HepG2 (cell line): Measurements from ENCODE around the gene ADI1. TPM values are rescaled to one million over a fixed set of nuclear protein-coding genes. Genes with fewer than 3 reads are reported as not detected.
A peak's percentile ranks its signal among the peaks of the same experiment; 100 is the strongest.

Source experiments
- ATAC-seq: fragments of 200-7000 bp; cut with Tn5 transposase; 3 replicates; pipeline ENCODE4 v1.9.1; 2020; ENCODE audit warnings: mild to moderate bottlenecking, moderate library complexity
- BruUV-seq: library from RNA; stranded (reverse); fragments of 400-500 nt; replicated peaks from 2 replicates; lab custom pipeline; 2021; lab: Mats Ljungman, UMichigan
- CTCF ChIA-PET: fragments of 300-600 bp; formaldehyde crosslinking; extraction: SDS; loops from one replicate; lab custom pipeline; 2021; ENCODE audit warnings: low total read pairs, inconsistent platforms, low intra/inter-chr PET ratio; lab: Yijun Ruan, JAX
- POLR2A ChIA-PET: fragments of 350-600 bp; sonication (Branson Sonifier 250); formaldehyde crosslinking; loops from one replicate; lab custom pipeline; 2020; ENCODE audit warnings: antibody characterized with exemption, inconsistent platforms; lab: Yijun Ruan, JAX
- DNase-seq: peaks from one replicate; pipeline ENCODE4 v3.0.0-alpha.2; 2015; ENCODE audit warnings: low spot score
- FAIRE-seq: peaks from 3 replicates; lab custom pipeline; 2011; peaks lifted over from hg19 to GRCh38; lab: Jason Lieb, UNC
- H2AFZ ChIP-seq: one replicate; pipeline ENCODE4 v1.6.1; 2011; ENCODE audit warnings: low read length, inconsistent platforms
- H3K27ac ChIP-seq: fragments of 300-600 bp; 3 replicates; pipeline ENCODE4 v1.8.0; 2011; ENCODE audit warnings: mixed run types, mild to moderate bottlenecking, mixed read lengths, low read length, inconsistent platforms; ENCODE audit not compliant: insufficient read depth; ENCODE audit errors: extremely low read length
- H3K27me3 ChIP-seq, 2 experiments: fragments of 200-600 bp in 1 of 2; 2 replicates in 1 of 2; 3 replicates in 1 of 2; pipeline versions ENCODE4 v1.6.0 to v1.8.0; 2011; ENCODE audit warnings: low read length in 2 of 2, mild to moderate bottlenecking in 2 of 2, moderate library complexity in 2 of 2, inconsistent platforms in 1 of 2; ENCODE audit not compliant: insufficient read depth in 2 of 2, control insufficient read depth in 1 of 2
- H3K36me3 ChIP-seq, 2 experiments: fragments of 200-600 bp in 1 of 2; replicated peaks in 1 of 2; 2 replicates in 1 of 2; 3 replicates in 1 of 2; pipeline versions ENCODE4 v1.5.1 to v1.8.0; 2011; ENCODE audit warnings: low read length in 2 of 2, inconsistent platforms in 1 of 2; ENCODE audit not compliant: insufficient read depth in 2 of 2, control insufficient read depth in 1 of 2
- H3K4me1 ChIP-seq: 2 replicates; pipeline ENCODE4 v1.5.1; 2012; ENCODE audit warnings: low read length, inconsistent platforms; ENCODE audit not compliant: insufficient read depth
- H3K4me2 ChIP-seq: 2 replicates; pipeline ENCODE4 v1.6.0; 2011; ENCODE audit warnings: low read depth, low read length, inconsistent platforms
- H3K4me3 ChIP-seq, 3 experiments: fragments of 200-600 bp in 1 of 3; sonication (generic), shearing (Covaris generic) in 1 of 3; replicated peaks in 1 of 3; 2 replicates each; pipeline ENCODE4 v1.5.1; 2011 to 2016; ENCODE audit warnings: low read length in 3 of 3, inconsistent platforms in 2 of 3, low read depth in 2 of 3, mild to moderate bottlenecking in 2 of 3, control low read depth in 1 of 3, mixed read lengths in 1 of 3; ENCODE audit not compliant: insufficient read depth in 1 of 3
- H3K79me2 ChIP-seq: one replicate; pipeline ENCODE4 v1.6.1; 2011; ENCODE audit warnings: low read length, inconsistent platforms; ENCODE audit not compliant: insufficient read depth
- H3K9ac ChIP-seq: 2 replicates; pipeline ENCODE4 v1.6.0; 2011; ENCODE audit warnings: mild to moderate bottlenecking, low read depth, low read length, inconsistent platforms; ENCODE audit not compliant: insufficient read depth
- H3K9me3 ChIP-seq: 2 replicates; pipeline ENCODE4 v1.5.1; 2012; ENCODE audit warnings: mild to moderate bottlenecking, low read length
- H4K20me1 ChIP-seq: 2 replicates; pipeline ENCODE4 v1.6.0; 2011; ENCODE audit warnings: inconsistent platforms, mild to moderate bottlenecking, low read length, moderate library complexity; ENCODE audit not compliant: insufficient read depth
- MNT ChIP-seq: fragments of 450-650 bp; IDR thresholded peaks from 2 replicates; pipeline ENCODE4 v1.6.1; 2016
- SAFB2 ChIP-seq: sonication (generic); formaldehyde crosslinking; IDR thresholded peaks from 2 replicates; pipeline ENCODE4 v1.5.1; 2020; ENCODE audit warnings: missing genetic modification reagents, low read depth, mild to moderate bottlenecking, borderline replicate concordance
- WGBS: methylation state at CpG from one replicate; pipeline ENCODE4 v1.1.6; 2017; ENCODE audit warnings: low lambda C conversion rate; 5-methylcytosine and 5-hydroxymethylcytosine counted together
- in situ Hi-C: cut with HindIII; loops from 2 replicates; pipeline ENCODE4 v1.10.0; 2017; ENCODE audit warnings: low pct_unique_long_range_greater_than_20kb; ENCODE audit not compliant: extremely low pct_ligation_motif_present
- intact Hi-C: fragments of 100-400 bp; cut with micrococcal nuclease; formaldehyde crosslinking; loops from one replicate; pipeline ENCODE4 v1.10.0; 2022; ENCODE audit not compliant: unreplicated experiment
- polyA plus RNA-seq, 8 experiments: library from polyadenylated mRNA; depleted of rRNA in 3 of 8; stranded (reverse) in 7 of 8; unstranded in 1 of 8; fragments of >200 nt; fragmentation: Illumina TruSeq in 4 of 8; extraction: Trizol in 4 of 8; gene quantifications; 2 replicates each; pipeline versions ENCODE4 v1.2.1 to v1.2.3, GENCODE V29; 2011 to 2016; ENCODE audit warnings: low read depth in 4 of 8, missing spikeins in 1 of 8, mixed read lengths in 1 of 8; ENCODE audit not compliant: insufficient read depth in 1 of 8
- total RNA-seq, 5 experiments: library from RNA; depleted of rRNA; stranded (reverse); fragments of >200 nt; fragmentation: Illumina TruSeq; extraction: Trizol; gene quantifications; 2 replicates each; pipeline ENCODE4 v1.2.3, GENCODE V29; 2016; ENCODE audit warnings: low read depth in 1 of 5

ADI1 gene
- total and polyA plus RNA-seq, 2 of the 13 experiments (the other 11 are each of a cell fraction or from before 2014, with no cell fraction given), result 28.7 to 123 TPM

DNA sequence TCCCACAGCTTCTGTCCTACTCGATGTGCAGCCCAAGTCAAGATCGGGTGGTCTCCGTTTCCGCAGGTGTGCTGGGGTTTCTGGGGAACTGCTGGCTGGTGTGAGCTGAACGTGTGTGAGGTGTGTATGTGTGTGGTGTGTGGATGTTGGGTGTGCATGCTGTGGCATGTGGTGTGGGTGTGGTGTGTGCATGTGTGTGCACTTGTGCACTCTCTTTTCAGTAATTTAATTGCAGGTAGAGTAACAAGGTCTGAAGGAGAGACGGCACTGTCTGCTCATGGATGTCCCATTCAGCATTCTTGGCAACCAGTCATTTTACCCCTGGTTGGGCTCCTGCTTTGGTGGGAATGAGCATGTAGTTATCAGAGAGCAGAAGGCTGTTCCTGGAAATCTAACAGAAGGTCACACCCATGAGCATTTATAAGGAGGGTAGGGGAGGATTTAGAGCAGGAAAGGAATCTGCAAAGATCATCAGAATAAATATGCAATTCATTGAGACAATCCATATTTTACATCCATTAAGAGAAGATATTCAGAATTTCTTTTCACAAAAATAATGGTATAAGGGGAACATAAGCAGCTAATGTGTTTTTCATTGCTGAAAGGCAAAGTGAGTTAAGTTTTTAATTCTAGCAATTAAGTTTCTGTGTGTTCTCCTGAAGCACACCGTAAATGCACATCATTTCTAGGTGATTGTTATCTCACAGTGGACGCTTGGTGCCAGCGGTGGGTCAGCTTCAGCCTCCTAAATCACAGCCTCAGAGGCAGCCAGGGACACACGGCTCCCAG is 60.7 kb downstream of the ADI1 start:
- FAIRE-seq (no peak), DNase-seq (no peak)
- 97% methylated on average over 9 of the region's 10 CpGs for WGBS

More for the DNA sequence above, 60.7 kb downstream of the ADI1 start:
- ChIA-PET POLR2A (interaction anchor here (1.6 kb wide), 1 partner anchor 100 kb away, joined by 5 read pairs; the partner anchor contains the start of gene RNASEH1), CTCF (no interaction called here)
- H2AFZ ChIP-seq, result no peak overlapping the region
- no peaks in the 10 kb centered on the region for H3K79me2 ChIP-seq
- no peaks in the 10 kb centered on the region for H3K9me3 ChIP-seq
- H4K20me1 ChIP-seq, result no peaks in the 10 kb centered on the region
- TF ChIP-seq SAFB2 (CRISPR knock-in tag), result no peak
- TF ChIP-seq MNT, result peak; percentile 2; the same call in 1 of the 2 replicates
- H3K27me3 ChIP-seq, result no peaks in the 10 kb centered on the region
- no peak overlapping the region for H3K9ac ChIP-seq
- peaks cover 19% of the 10 kb centered on the region for H3K4me1 ChIP-seq
- H3K27ac ChIP-seq, result no peak overlapping the region
- no peak for ATAC-seq
- in situ Hi-C loops (no loop called here), intact Hi-C loops (no loop called here)
- H3K4me2 ChIP-seq, result no peak overlapping the region
- BruUV-seq, result no TSS peak
- peaks cover 9 to 32% of the 10 kb centered on the region in 2 experiments for H3K36me3 ChIP-seq
- H3K4me3 ChIP-seq, result no peak overlapping the region
